MCF 10A (cell line): ENCODE data around the gene PYM1. TPM values are rescaled to one million over a fixed set of nuclear protein-coding genes. Genes with fewer than 3 reads are reported as not detected.

Experiments used
- BruUV-seq: library from RNA; stranded (reverse); fragments of 400-500 nt; replicated peaks from 2 replicates; lab custom pipeline; 2021; lab: Mats Ljungman, UMichigan
- CTCF ChIA-PET: fragments of 300-600 bp; sonication (Branson Sonifier 250); formaldehyde crosslinking; extraction: SDS; loops from one replicate; lab custom pipeline; 2021; ENCODE audit warnings: antibody characterized with exemption, inconsistent platforms; lab: Yijun Ruan, JAX
- POLR2A ChIA-PET: fragments of 300-600, 350-650 bp; sonication (Branson Sonifier 250); formaldehyde crosslinking; extraction: SDS; loops from one replicate; lab custom pipeline; 2020; ENCODE audit warnings: antibody characterized with exemption, inconsistent platforms; lab: Yijun Ruan, JAX
- DNase-seq: peaks from one replicate; pipeline ENCODE4 v3.0.0-alpha.2; 2018; ENCODE audit not compliant: unreplicated experiment
- H3K27ac Mint-ChIP-seq: one replicate; pipeline ENCODE4 v1.8.0; 2022; ENCODE audit warnings: mild to moderate bottlenecking, low read depth, mixed read lengths; ENCODE audit not compliant: unreplicated experiment
- H3K27me3 Mint-ChIP-seq: one replicate; pipeline ENCODE4 v1.8.0; 2022; ENCODE audit warnings: mixed read lengths; ENCODE audit not compliant: insufficient read depth, unreplicated experiment
- H3K36me3 Mint-ChIP-seq: one replicate; pipeline ENCODE4 v1.8.0; 2022; ENCODE audit warnings: mild to moderate bottlenecking, moderate library complexity, mixed read lengths; ENCODE audit not compliant: insufficient read depth, unreplicated experiment
- H3K4me1 Mint-ChIP-seq: one replicate; pipeline ENCODE4 v1.8.0; 2022; ENCODE audit warnings: mixed read lengths; ENCODE audit not compliant: insufficient read depth, unreplicated experiment
- H3K4me3 Mint-ChIP-seq: one replicate; pipeline ENCODE4 v1.8.0; 2022; ENCODE audit warnings: mild to moderate bottlenecking, moderate library complexity, mixed read lengths; ENCODE audit not compliant: unreplicated experiment
- H3K9me3 Mint-ChIP-seq: one replicate; pipeline ENCODE4 v1.8.0; 2022; ENCODE audit warnings: mixed read lengths; ENCODE audit not compliant: unreplicated experiment
- CTCF ChIP-seq: fragments of 200-600 bp; IDR thresholded peaks from one replicate; pipeline ENCODE4 v1.8.0; 2022; ENCODE audit warnings: antibody characterized with exemption, mild to moderate bottlenecking; ENCODE audit not compliant: unreplicated experiment
- intact Hi-C: fragments of 100-400 bp; cut with micrococcal nuclease; formaldehyde crosslinking; loops from 2 replicates; pipeline ENCODE4 v1.14.1; 2022
- total RNA-seq: library from RNA; stranded (reverse); gene quantifications from 2 replicates; pipeline ENCODE4 v1.2.3, GENCODE V29; 2022

Gene PYM1
- total RNA-seq, 1 experiment from 2014 or later: 56.5 TPM

GRCh38 chr12:55972911-55973598 lies 45.4 kb upstream of the PYM1 start:
- POLR2A ChIA-PET: interaction anchor here (0.6 to 3.6 kb wide), 38 partner anchors 8 to 1592 kb away, joined by 3 to 140 read pairs (median 6); partner anchors contain the start of genes CD63, DGKA, DNAJC14 and ESYT1
- intact Hi-C loops: loop anchor here (1.0 to 2.0 kb wide), 2 partner anchors 17 to 40 kb away; no protein-coding TSS in a partner anchor

GRCh38 chr12:55972456-55972855 lies 44.8 kb upstream of the PYM1 start:
- Mint-ChIP-seq H3K27ac (no peak overlapping the region), H3K4me1 (peaks cover 28% of the 10 kb centered on the region), H3K36me3 (peaks cover 20% of the 10 kb centered on the region), H3K4me3 (no peak overlapping the region), H3K27me3 (no peaks in the 10 kb centered on the region), H3K9me3 (no peaks in the 10 kb centered on the region)
- DNase-seq: no peak
- ChIA-PET CTCF (interaction anchor here (0.7 kb wide), 1 partner anchor 23 kb away, joined by 3 read pairs; no protein-coding TSS in a partner anchor), POLR2A (interaction anchor here (0.6 to 3.6 kb wide), 10 partner anchors 10 to 155 kb away, joined by 3 to 140 read pairs (median 30); partner anchors contain the start of genes DGKA, ORMDL2, PA2G4 and PYM1)
- TF ChIP-seq CTCF: no peak
- intact Hi-C loops: loop anchor here (2.0 kb wide), 1 partner anchor 40 kb away; no protein-coding TSS in a partner anchor
- BruUV-seq: TSS peak; percentile 20

More at GRCh38 chr12:55972911-55973598, 45.4 kb upstream of the PYM1 start:
- TF ChIP-seq CTCF: no peak
- Mint-ChIP-seq H3K9me3 (no peaks in the 10 kb centered on the region), H3K4me1 (peaks cover 22% of the 10 kb centered on the region), H3K4me3 (no peak overlapping the region), H3K27ac (no peak overlapping the region), H3K27me3 (no peaks in the 10 kb centered on the region), H3K36me3 (peaks cover 24% of the 10 kb centered on the region)
- TSS peak; percentile 96 for BruUV-seq
- DNase-seq: no peak
- CTCF ChIA-PET: interaction anchor here (0.6 to 2.3 kb wide), 5 partner anchors 22 to 446 kb away, joined by 3 to 14 read pairs (median 3); no protein-coding TSS in a partner anchor

DNA sequence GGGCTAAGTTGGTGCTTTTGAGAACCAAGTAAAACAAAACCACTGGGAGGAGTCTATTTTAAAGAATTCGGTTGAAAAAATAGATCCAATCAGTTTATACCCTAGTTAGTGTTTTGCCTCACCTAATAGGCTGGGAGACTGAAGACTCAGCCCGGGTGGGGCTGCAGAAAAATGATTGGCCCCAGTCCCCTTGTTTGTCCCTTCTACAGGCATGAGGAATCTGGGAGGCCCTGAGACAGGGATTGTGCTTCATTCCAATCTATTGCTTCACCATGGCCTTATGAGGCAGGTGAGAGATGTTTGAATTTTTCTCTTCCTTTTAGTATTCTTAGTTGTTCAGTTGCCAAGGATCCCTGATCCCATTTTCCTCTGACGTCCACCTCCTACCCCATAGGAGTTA lies 44.3 kb upstream of the PYM1 start:
- H3K9me3 Mint-ChIP-seq: no peaks in the 10 kb centered on the region
- intact Hi-C loops: loop anchor here (2.0 kb wide), 1 partner anchor 39 kb away; no protein-coding TSS in a partner anchor
- no peak overlapping the region for H3K4me3 Mint-ChIP-seq
- BruUV-seq: no TSS peak
- H3K36me3 Mint-ChIP-seq: peaks cover 16% of the 10 kb centered on the region
- H3K4me1 Mint-ChIP-seq: peaks cover 32% of the 10 kb centered on the region
- H3K27me3 Mint-ChIP-seq: no peaks in the 10 kb centered on the region
- ChIA-PET CTCF (no interaction called here), POLR2A (interaction anchor here (0.6 to 3.6 kb wide), 8 partner anchors 10 to 155 kb away, joined by 3 to 140 read pairs (median 38); partner anchors contain the start of genes DGKA, ORMDL2, PA2G4 and PYM1)
- H3K27ac Mint-ChIP-seq: no peak overlapping the region
- DNase-seq: peak; percentile 80
- no peak for TF ChIP-seq CTCF

- H3K4me3 Mint-ChIP-seq: no peak overlapping the region
- no peaks in the 10 kb centered on the region for H3K27me3 Mint-ChIP-seq
- BruUV-seq: no TSS peak
- no peak for DNase-seq
- peaks cover 14% of the 10 kb centered on the region for H3K36me3 Mint-ChIP-seq
- H3K9me3 Mint-ChIP-seq: no peaks in the 10 kb centered on the region
- ChIA-PET POLR2A (interaction anchor here (1.8 to 4.5 kb wide), 2 partner anchors 14 to 37 kb away, joined by 8 to 35 read pairs; no protein-coding TSS in a partner anchor), CTCF (interaction anchor here (1.3 to 1.4 kb wide), 2 partner anchors 12 to 70 kb away, joined by 3 read pairs; no protein-coding TSS in a partner anchor)
- intact Hi-C loops: no loop called here
- peaks cover 35% of the 10 kb centered on the region for H3K4me1 Mint-ChIP-seq
- H3K27ac Mint-ChIP-seq: no peak overlapping the region
- TF ChIP-seq CTCF: no peak
Observed at GRCh38 chr12:55970775-55971174, 43.1 kb upstream of the PYM1 start.
